IMR-90 (cell line): ENCODE results near the gene KCNJ18. TPM values are rescaled to one million over a fixed set of nuclear protein-coding genes. Genes with fewer than 3 reads are reported as not detected.
"Not testable (repeated sequence)": the region's sequence is repeated elsewhere in the genome, so short reads cannot be mapped to it uniquely, and the experiment has no call there.

ENCODE experiments used
- ATAC-seq: fragments of 200-7000 bp; cut with Tn5 transposase; 2 replicates; pipeline ENCODE4 v1.9.1; 2020; ENCODE audit warnings: low read depth, mild to moderate bottlenecking, moderate library complexity
- BruUV-seq: library from RNA; stranded (reverse); fragments of 400-500 nt; replicated peaks from 2 replicates; lab custom pipeline; 2021; lab: Mats Ljungman, UMichigan
- CTCF ChIA-PET: fragments of 300-600 bp; formaldehyde crosslinking; extraction: SDS; loops from one replicate; lab custom pipeline; 2021; ENCODE audit warnings: antibody characterized with exemption; lab: Yijun Ruan, JAX
- POLR2A ChIA-PET: fragments of 300-600 bp; sonication (Branson Sonifier 250); formaldehyde crosslinking; loops from one replicate; lab custom pipeline; 2022; ENCODE audit warnings: antibody characterized with exemption; ENCODE audit not compliant: unreplicated experiment; lab: Charles Lee
- DNase-seq: peaks from one replicate; pipeline ENCODE4 v3.0.0; 2013
- H2AFZ ChIP-seq: replicated peaks from 2 replicates; pipeline ENCODE3; 2013; ENCODE audit warnings: low read length, mild to moderate bottlenecking; ENCODE audit not compliant: poor library complexity
- H2AK5ac ChIP-seq: 2 replicates; pipeline ENCODE4 v1.6.1; 2013; ENCODE audit warnings: low read depth, low read length, inconsistent platforms
- H2AK9ac ChIP-seq: replicated peaks from 2 replicates; pipeline ENCODE3; 2013; ENCODE audit warnings: mild to moderate bottlenecking, low read depth, low read length, moderate library complexity; ENCODE audit not compliant: poor library complexity
- H2BK120ac ChIP-seq: 2 replicates; pipeline ENCODE4 v1.6.1; 2013; ENCODE audit warnings: low read depth, low read length, inconsistent platforms
- H2BK15ac ChIP-seq: 3 replicates; pipeline ENCODE4 v1.6.1; 2013; ENCODE audit warnings: low read depth, low read length, inconsistent platforms
- H2BK20ac ChIP-seq: 2 replicates; pipeline ENCODE4 v1.6.1; 2013; ENCODE audit warnings: low read depth, mild to moderate bottlenecking, inconsistent platforms, low read length, moderate library complexity
- H2BK5ac ChIP-seq: 2 replicates; pipeline ENCODE4 v1.6.1; 2013; ENCODE audit warnings: mild to moderate bottlenecking, low read depth, low read length, inconsistent platforms; ENCODE audit not compliant: poor library complexity, severe bottlenecking
- H3K14ac ChIP-seq: replicated peaks from 2 replicates; pipeline ENCODE4 v1.6.1; 2013; ENCODE audit warnings: low read depth, low read length, inconsistent platforms
- H3K18ac ChIP-seq: 2 replicates; pipeline ENCODE4 v1.6.1; 2013; ENCODE audit warnings: low read depth, low read length, control low read depth
- H3K23ac ChIP-seq: 2 replicates; pipeline ENCODE4 v1.6.1; 2013; ENCODE audit warnings: low read depth, low read length, inconsistent platforms
- H3K27ac ChIP-seq: 2 replicates; pipeline ENCODE4 v1.5.1; 2013; ENCODE audit warnings: mild to moderate bottlenecking, control low read depth, low read length; ENCODE audit not compliant: insufficient read depth
- H3K27me3 ChIP-seq: 2 replicates; pipeline ENCODE4 v1.6.1; 2013; ENCODE audit warnings: low read length; ENCODE audit not compliant: control insufficient read depth, insufficient read depth
- H3K36me3 ChIP-seq: 2 replicates; pipeline ENCODE4 v1.6.1; 2013; ENCODE audit warnings: low read length, mixed read lengths; ENCODE audit not compliant: control insufficient read depth, insufficient read depth
- H3K4ac ChIP-seq: 2 replicates; pipeline ENCODE4 v1.6.1; 2013; ENCODE audit warnings: low read depth, low read length, inconsistent platforms
- H3K4me1 ChIP-seq: 2 replicates; pipeline ENCODE4 v1.6.1; 2013; ENCODE audit warnings: low read length, mixed read lengths; ENCODE audit not compliant: control insufficient read depth, insufficient read depth
- H3K4me2 ChIP-seq: 2 replicates; pipeline ENCODE4 v1.6.1; 2013; ENCODE audit warnings: low read depth, mild to moderate bottlenecking, control low read depth, low read length, moderate library complexity
- H3K4me3 ChIP-seq: 2 replicates; pipeline ENCODE4 v1.5.1; 2013; ENCODE audit warnings: low read depth, mild to moderate bottlenecking, control low read depth, low read length, moderate library complexity; ENCODE audit not compliant: insufficient read depth
- H3K56ac ChIP-seq: 2 replicates; pipeline ENCODE4 v1.6.1; 2013; ENCODE audit warnings: low read length, inconsistent platforms; ENCODE audit not compliant: insufficient read depth; ENCODE audit errors: extremely low read depth
- H3K79me1 ChIP-seq, 2 experiments: 2 replicates each; pipeline ENCODE4 v1.6.1; 2013; ENCODE audit warnings: low read length in 2 of 2, inconsistent platforms in 1 of 2, low read depth in 1 of 2
- H3K9ac ChIP-seq: 2 replicates; pipeline ENCODE4 v1.6.1; 2013; ENCODE audit warnings: low read depth, low read length, control low read depth
- H3K9me1 ChIP-seq: 2 replicates; pipeline ENCODE4 v1.6.1; 2013; ENCODE audit warnings: low read length, inconsistent platforms; ENCODE audit not compliant: insufficient read depth
- H3K9me3 ChIP-seq: 2 replicates; pipeline ENCODE4 v1.6.1; 2013; ENCODE audit warnings: low read length; ENCODE audit not compliant: control insufficient read depth, insufficient read depth
- H4K20me1 ChIP-seq: 2 replicates; pipeline ENCODE4 v1.6.1; 2013; ENCODE audit warnings: low read length, inconsistent platforms; ENCODE audit not compliant: insufficient read depth
- H4K5ac ChIP-seq: 2 replicates; pipeline ENCODE4 v1.6.1; 2013; ENCODE audit warnings: mild to moderate bottlenecking, low read depth, low read length, control low read depth
- H4K8ac ChIP-seq, 2 experiments: 2 replicates each; pipeline ENCODE4 v1.6.1; 2013; ENCODE audit warnings: low read depth in 2 of 2, low read length in 2 of 2, control low read depth in 1 of 2, inconsistent platforms in 1 of 2
- H4K91ac ChIP-seq: 2 replicates; pipeline ENCODE4 v1.6.1; 2013; ENCODE audit warnings: low read depth, low read length, inconsistent platforms; ENCODE audit not compliant: insufficient read depth
- WGBS, 2 experiments: methylation state at CpG; one replicate each; pipeline versions ENCODE4 v1.1.5 to v1.1.7; 2013; ENCODE audit warnings: missing lambda C conversion rate in 2 of 2; ENCODE audit not compliant: insufficient read length in 1 of 2; ENCODE audit errors: extremely low coverage in 2 of 2; 5-methylcytosine and 5-hydroxymethylcytosine counted together
- dilution Hi-C: fragments of 300-500 bp; cut with HindIII; formaldehyde crosslinking; loops from one replicate; pipeline ENCODE4 v1.14.3; 2018; ENCODE audit warnings: low sequenced_read_pairs; ENCODE audit not compliant: unreplicated experiment
- in situ Hi-C: fragments of 300-500 bp; cut with MboI; formaldehyde crosslinking; loops from 3 replicates; pipeline ENCODE4 v1.14.3; 2019; ENCODE audit warnings: low sequenced_read_pairs, inconsistent platforms, mixed read lengths
- intact Hi-C: fragments of 100-400 bp; cut with micrococcal nuclease; formaldehyde crosslinking; loops from 2 replicates; pipeline ENCODE4 v1.10.0; 2022
- polyA plus RNA-seq, 3 experiments: library from polyadenylated mRNA; depleted of rRNA; stranded (reverse); fragments of >200 nt; gene quantifications; 2 replicates each; pipeline ENCODE4 v1.2.3, GENCODE V29; 2012; ENCODE audit warnings: low replicate concordance in 1 of 3
- total RNA-seq: library from RNA; depleted of rRNA; stranded (reverse); fragments of >200 nt; gene quantifications from 2 replicates; pipeline ENCODE4 v1.2.3, GENCODE V29; 2012

KCNJ18 gene
- total and polyA plus RNA-seq, 2 of the 4 experiments (the other 2 are of a cell fraction) = not detected

DNA sequence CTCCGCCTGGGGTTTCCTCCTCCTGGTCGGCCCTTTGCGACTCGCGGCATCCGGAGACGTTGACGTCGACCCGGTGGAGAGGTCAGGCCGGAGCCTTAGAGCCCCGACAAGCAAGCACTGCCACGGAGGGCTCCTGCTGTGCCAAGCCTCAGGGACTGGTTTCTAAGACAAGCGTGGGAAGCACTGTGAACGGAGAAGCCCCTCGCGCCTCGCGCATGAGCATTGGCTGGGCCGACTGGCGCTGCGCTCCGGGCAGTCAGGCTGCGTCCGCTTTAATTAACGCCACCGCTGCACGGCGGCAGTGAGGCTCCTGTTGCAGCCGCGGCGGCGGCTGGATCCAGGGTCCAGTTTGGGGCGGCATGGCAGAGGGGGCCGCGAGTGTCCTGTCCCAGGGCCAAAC, 10.2 kb upstream of the KCNJ18 start:
- H3K23ac ChIP-seq, POLR2A ChIA-PET, H3K14ac ChIP-seq, H3K4me1 ChIP-seq, H4K8ac ChIP-seq, H3K79me1 ChIP-seq, H3K9me1 ChIP-seq, H3K4ac ChIP-seq, H4K91ac ChIP-seq, H2BK5ac ChIP-seq, H4K20me1 ChIP-seq, intact Hi-C loops, H3K18ac ChIP-seq, H2BK15ac ChIP-seq, H3K4me3 ChIP-seq, H3K56ac ChIP-seq, CTCF ChIA-PET, in situ Hi-C loops, H2AK9ac ChIP-seq, H3K36me3 ChIP-seq, H2BK20ac ChIP-seq, H3K27me3 ChIP-seq, H2AK5ac ChIP-seq, H3K9ac ChIP-seq, H3K4me2 ChIP-seq, DNase-seq, dilution Hi-C loops, H3K27ac ChIP-seq, H4K5ac ChIP-seq, ATAC-seq, H2BK120ac ChIP-seq, BruUV-seq, H2AFZ ChIP-seq: not testable (repeated sequence)
- peaks cover 34% of the 10 kb centered on the region for H3K9me3 ChIP-seq
- 75% methylated on average over 12 of the region's 36 CpGs; no CpG with 5 or more reads in 1 of the 2 experiments for WGBS, 2 experiments

DNA sequence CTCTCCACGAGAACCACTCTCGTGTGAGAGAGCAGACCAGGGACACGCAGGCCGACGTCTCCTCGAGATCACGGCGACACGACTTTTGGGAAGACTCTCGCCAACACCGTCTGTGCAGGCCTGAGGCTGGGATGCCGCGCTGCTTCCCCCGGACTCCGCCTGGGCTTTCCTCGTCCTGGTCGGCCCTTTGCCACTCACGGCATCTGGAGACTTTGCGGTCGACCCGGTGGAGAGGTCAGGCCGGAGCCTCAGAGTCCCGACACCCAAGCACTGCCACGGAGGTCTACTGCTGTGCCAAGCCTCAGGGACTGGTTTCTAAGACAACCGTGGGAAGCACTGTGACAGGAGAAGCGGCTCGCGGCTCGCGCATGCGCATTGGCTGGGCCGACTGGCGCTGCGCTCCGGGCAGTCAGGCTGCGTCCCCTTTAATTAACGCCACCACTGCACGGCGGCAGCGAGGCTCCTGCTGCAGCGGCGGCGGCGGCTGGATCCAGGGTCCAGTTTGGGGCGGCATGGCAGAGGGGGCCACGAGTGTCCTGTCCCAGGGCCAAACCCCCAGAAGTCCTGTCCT, 9.1 kb upstream of the KCNJ18 start:
- H2AFZ ChIP-seq, H3K56ac ChIP-seq, in situ Hi-C loops, H2BK20ac ChIP-seq, H3K4me2 ChIP-seq, H2BK5ac ChIP-seq, H4K8ac ChIP-seq, H2AK9ac ChIP-seq, CTCF ChIA-PET, H3K4me3 ChIP-seq, H3K79me1 ChIP-seq, H3K27ac ChIP-seq, H3K4ac ChIP-seq, intact Hi-C loops, H3K4me1 ChIP-seq, H3K27me3 ChIP-seq, H2BK120ac ChIP-seq, H3K18ac ChIP-seq, H4K91ac ChIP-seq, POLR2A ChIA-PET, H3K23ac ChIP-seq, ATAC-seq, H3K9me1 ChIP-seq, DNase-seq, BruUV-seq, H2AK5ac ChIP-seq, dilution Hi-C loops, H4K20me1 ChIP-seq, H2BK15ac ChIP-seq, H3K36me3 ChIP-seq, H3K9ac ChIP-seq, H3K14ac ChIP-seq, H4K5ac ChIP-seq: not testable (repeated sequence)
- no CpG with 5 or more reads among the region's 46 CpGs for WGBS, 2 experiments
- peaks cover 31% of the 10 kb centered on the region for H3K9me3 ChIP-seq
